Measurements from ENCODE around the gene ACADM. TPM values are rescaled to one million over a fixed set of nuclear protein-coding genes. Genes with fewer than 3 reads are reported as not detected.
"Not testable (repeated sequence)": the region's sequence is repeated elsewhere in the genome, so short reads cannot be mapped to it uniquely, and the experiment has no call there.

The ACADM gene
- total RNA-seq, 2 donors from 2014 or later: 33.4 to 38.1 TPM

DNA sequence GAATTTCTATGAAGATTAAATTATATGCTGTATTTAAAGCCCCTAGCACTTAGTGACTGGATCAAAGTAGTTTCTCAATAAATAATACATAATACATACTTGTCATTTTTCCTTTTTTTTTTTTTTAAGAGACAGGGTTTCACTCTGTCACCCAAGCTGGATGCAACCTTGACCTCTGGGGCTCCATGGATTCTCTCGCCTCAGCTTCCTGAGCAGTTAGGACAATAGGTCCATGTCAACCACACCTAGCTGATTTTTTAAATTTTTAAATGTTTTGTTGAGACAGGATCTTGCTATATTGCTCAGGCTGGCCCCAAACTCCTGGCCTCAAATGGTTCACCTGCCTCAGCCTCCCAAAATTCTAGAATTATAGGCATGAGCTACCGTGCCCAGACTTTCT lies 5.9 kb downstream of the ACADM start:
- intact Hi-C loops (cut with DNase I): no loop called here
- DNase-seq (ENCODE audit: low spot score): no peak

DNA sequence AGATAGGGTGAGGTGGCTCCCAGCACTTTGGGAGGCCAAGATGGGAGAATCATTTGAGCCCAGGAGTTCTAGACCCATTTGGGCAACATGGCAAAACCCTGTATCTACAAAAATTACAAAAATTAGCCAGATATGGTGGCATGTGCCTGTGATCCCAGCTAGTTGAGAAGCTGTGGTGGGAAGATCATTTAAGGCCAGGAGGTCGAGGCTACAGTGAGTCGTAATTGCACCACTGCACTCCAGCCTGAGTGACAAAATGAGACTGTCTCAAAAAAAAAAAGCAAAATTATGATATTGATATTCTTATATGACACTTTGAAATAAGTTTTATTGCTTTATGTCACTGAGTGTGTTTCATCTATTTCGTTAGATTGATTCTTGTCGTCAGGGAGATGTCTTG lies 7.4 kb downstream of the ACADM start:
- intact Hi-C loops (cut with DNase I): no loop called here
- no peak for DNase-seq (ENCODE audit: low spot score)

DNA sequence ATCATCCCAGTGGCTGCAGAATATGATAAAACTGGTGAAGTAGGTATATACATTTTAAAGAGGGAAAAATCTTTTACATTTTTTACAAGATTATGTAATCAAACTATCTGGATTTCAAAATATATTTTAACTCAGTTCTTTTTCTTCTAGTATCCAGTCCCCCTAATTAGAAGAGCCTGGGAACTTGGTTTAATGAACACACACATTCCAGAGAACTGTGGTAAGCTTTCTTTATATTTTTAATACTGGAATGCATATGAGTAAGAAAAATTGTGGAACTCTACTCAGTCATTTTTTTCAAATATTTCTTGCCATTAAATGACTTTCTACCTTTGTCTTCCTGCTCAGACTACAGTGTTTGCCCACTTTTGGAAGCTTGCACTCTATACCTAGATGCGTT lies 8.2 kb downstream of the ACADM start:
- intact Hi-C loops (cut with DNase I): no loop called here

DNA sequence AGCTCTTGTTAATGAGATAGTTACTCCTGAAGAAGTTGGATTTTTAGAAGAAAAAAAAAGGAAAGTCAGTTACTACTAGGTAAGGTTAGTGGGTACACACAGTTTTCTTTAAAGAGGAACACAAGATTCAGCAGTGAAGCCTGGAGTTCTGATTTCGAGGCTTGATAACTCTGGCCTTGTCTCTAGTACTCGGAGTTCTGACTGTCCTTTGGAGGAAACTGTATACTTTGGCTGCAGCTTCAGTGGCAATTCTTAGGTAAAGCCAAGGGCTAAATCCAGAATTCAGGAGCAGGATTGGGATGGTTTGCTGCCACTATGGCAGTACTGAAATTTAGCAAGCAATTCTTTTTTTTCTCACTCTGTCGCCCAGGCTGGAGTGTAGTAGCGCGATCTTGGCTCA lies 9.2 kb downstream of the ACADM start:
- intact Hi-C loops (cut with DNase I): no loop called here
- DNase-seq (ENCODE audit: low spot score): no peak

More for the DNA sequence above, 8.2 kb downstream of the ACADM start:
- DNase-seq (ENCODE audit: low spot score): no peak

DNA sequence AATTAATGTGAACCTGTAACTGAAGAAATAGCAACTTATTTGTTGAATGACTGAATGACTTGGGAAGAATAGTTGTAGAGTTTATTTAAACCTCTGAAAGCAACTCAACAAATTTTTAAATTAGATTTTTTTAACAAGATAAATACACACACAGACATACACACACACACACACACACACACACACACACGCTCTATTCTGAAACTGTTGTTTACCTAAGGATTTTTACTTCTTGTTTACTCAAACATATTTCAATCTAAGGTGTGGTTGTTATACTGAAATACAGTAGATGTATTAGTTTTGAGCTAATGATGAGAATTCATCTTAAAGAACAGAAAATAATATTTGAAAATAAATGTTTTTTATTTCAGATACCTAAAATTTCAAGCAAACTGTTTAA lies 11.5 kb downstream of the ACADM start:
- intact Hi-C loops (cut with DNase I): loop anchor here in 1 of 2 donors (5.0 kb wide), 1 partner anchor 686 kb away; no protein-coding TSS in a partner anchor
- DNase-seq (ENCODE audit: low spot score): no peak

DNA sequence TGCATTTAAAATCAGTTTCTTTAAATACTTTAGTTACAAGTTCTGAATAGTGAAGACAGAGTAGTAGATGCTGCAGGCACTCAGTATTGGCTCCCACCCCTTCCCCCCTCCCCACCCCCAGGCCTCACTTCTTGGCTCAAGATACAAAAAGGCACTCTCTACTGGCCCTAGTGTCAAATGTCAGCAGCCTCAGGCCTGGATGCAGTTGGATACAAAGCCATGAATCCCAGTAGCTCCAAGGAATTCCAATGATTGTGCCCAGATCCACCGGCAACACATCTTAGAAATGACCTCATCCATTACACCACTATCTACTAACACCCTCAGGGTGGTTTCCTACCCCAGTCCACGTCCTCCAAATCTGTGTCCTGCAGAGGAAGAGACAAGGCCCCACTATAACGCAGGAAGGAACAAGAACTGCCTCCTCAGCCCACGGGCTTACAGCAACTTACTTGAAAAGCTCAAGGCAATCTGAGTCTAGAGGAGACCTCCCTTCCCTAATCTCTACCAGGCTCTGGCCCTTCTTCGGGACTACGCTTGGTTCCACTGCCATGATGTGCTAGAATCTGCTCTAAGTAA lies 17.6 kb downstream of the ACADM start:
- intact Hi-C loops (cut with DNase I): no loop called here
- DNase-seq (ENCODE audit: low spot score): no peak

DNA sequence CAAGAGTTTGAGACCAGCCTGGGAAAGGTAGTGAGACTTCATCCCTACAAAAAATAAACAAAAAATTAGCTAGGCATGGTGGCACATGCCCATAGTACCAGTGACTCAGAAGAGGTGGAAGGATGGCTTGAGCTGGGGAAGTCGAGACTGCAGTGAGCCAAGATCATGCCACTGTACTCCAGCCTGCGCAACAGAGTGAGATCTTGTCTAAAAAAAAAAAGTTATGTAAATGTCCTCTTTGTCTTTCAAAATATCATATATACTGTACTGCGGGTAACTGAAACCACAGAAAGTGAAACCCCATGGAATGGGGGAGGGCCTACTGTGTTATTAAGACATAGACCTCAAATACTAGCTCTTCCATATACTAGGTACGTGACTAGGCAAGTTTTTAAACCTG lies 20.8 kb downstream of the ACADM start:
- intact Hi-C loops (cut with DNase I): no loop called here
- no peak for DNase-seq (ENCODE audit: low spot score)

DNA sequence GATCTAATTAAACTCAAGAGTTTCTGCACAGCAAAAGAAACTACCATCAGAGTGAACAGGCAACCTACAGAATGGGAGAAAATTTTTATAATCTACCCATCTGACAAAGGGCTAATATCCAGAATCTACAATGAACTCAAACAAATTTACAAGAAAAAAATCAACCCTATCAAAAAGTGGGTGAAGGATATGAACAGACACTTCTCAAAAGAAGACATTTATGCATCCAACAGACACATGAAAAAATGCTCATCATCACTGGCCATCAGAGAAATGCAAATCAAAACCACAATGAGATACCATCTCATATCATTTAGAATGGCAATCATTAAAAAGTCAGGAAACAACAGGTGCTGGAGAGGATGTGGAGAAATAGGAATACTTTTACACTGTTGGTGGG lies 32.7 kb downstream of the ACADM start:
- intact Hi-C loops (cut with DNase I); DNase-seq (ENCODE audit: low spot score): not testable (repeated sequence)

DNA sequence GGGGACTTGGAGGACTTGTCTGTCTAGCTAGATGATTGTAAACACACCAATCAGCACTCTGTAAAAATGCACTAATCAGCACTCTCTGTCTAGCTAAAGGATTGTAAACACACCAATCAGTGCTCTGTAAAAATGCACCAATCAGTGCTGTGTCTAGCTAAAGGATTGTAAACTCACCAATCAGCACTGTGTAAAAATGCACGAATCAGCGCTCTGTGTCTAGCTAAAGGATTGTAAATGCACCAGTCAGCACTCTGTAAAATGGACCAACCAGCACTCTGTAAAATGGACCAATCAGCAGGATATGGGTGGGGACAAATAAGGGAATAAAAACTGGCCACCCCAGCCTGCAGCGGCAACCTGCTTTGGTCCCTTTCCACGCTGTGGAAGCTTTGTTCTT lies 34.0 kb downstream of the ACADM start:
- intact Hi-C loops (cut with DNase I); DNase-seq (ENCODE audit: low spot score): not testable (repeated sequence)

DNA sequence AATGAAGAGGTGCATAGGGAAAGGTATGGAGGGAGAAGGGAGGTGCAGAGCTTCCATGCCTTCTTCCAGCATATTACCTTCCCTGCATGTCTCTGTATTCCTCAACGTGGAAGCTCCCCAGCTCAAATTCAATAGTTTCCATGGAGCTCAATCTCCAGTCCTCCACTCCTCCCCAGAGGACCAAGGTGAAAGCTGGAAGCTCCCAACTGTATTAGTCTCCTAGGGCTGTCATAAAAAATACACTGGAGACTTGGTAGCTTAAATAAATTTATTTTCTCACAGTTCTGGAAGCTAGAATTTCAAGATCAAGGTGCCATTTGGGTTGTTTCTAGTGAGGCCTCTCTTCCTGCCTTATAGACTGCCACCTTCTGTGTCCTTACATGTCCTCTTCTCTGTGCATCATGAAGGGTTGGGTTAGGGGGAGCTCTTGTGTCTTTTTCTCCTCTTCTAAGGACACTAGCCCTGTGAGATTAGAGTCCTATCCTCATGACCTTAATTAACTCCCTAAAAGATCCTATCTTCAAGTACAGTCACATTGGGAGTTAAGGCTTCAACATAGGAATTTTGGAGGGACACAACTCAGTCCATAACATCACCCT lies 39.6 kb downstream of the ACADM start:
- intact Hi-C loops (cut with DNase I): no loop called here
- no peak for DNase-seq (ENCODE audit: low spot score)

DNA sequence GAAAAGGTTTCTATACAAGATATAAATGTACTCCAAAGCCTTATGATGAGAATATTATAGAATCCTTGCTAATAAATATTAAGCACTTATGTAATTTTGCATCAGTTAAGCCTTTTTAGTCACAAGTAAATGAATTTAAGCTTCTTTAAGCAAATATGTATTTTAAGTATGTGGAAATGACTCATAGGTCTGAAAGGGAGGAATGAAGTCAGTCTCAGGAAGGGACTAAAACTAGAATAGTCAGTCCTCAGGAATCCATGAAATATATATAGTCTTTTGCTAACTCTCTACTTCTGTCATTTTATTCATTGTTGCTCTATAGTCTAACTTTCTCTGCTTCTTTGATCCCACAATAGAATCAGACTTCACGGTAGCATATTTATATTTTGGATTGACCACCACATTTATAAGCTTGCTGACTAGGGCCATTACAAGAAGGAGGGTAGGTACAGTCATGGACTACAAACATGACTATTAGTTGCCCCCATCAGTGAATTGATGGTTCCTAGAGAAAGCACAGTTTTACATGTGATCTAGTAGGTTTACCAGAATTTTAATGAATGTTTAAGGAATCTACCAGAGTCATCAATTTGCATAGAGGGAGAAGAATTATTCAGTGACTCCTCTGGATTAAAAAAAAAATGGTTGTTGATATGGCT lies 41.3 kb downstream of the ACADM start:
- DNase-seq (ENCODE audit: low spot score): no peak
- intact Hi-C loops (cut with DNase I): no loop called here

DNA sequence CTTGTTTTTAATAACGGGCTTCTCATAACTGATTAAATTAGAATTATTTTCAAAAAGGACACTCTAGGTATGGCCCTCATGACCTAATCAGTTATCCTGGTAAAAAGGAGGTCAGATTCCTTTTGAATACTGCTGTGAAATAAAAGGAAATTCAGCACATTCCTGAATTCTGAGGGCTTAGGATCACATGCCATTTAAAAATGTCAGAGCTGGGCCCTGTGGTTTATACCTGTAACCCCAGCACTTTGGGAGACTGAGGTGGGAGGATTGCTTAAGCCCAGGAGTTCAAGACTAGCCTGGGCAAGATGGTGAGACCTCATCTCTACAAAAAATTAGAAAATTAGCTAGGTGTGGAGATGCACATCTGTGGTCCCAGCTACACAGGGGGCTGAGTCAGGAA lies 43.5 kb downstream of the ACADM start:
- intact Hi-C loops (cut with DNase I): no loop called here

DNA sequence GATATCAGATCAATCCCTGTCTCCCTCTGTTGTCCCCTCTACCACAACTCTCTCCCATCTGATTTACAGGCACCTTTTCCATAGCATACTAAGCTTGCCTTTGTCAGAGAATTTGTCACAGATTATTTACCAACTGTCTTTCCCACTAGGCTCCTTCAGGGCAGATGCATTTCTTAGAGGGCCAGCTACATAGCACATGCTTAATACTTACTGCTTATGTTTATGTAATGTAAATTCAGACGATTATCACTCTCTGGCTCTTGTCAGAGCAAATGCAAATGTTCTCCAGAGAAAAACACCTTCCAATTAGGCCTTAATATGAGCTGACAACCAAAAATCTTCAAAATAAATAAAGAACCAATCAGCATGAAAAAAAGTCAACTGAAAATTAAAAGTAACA lies 46.3 kb downstream of the ACADM start:
- DNase-seq (ENCODE audit: low spot score): no peak
- intact Hi-C loops (cut with DNase I): loop anchor here in 1 of 2 donors (10.0 kb wide), 1 partner anchor 46 kb away; the partner anchor contains the start of gene ACADM

More for the DNA sequence above, 43.5 kb downstream of the ACADM start:
- DNase-seq (ENCODE audit: low spot score): no peak

DNA sequence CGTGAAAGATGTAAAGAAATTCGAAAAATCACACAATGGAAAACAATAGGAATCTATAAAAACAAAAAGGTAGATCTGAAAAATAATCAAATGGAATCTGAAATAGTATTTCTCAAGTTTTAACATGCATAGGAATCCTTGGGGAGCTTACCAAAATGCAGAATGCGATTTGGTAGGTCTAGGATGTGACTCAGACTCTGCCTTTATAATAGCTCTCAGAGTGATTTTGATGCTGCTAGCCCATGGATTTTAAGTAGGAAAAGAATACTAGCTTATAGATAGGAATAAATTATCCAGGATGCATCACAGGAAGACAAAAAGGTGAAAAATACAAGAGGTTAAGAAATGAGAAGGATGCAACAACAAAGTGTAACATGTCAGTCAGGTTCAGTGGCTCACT lies 47.5 kb downstream of the ACADM start:
- no peak for DNase-seq (ENCODE audit: low spot score)
- intact Hi-C loops (cut with DNase I): loop anchor here in 1 of 2 donors (10.0 kb wide), 1 partner anchor 47 kb away; the partner anchor contains the start of gene ACADM

DNA sequence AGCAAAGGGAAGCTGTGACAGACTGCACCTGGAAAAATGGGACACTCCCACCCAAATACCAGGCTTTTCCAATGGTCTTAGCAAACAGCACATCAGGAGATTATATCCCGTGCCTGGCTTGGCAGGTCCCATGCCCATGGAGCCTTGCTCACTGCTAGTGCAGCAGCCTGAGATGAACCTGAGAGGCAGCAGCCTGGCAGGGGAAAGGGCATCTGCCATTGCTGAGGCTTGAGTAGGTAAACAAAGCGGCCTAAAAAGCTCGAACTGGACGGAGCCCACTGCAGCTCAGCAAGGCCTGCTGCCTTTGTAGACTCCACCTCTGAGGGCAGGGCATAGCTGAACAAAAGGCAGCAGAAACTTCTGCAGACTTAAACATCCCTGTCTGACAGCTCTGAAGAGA lies 53.3 kb downstream of the ACADM start:
- intact Hi-C loops (cut with DNase I): loop anchor here in 1 of 2 donors (10.0 kb wide), 1 partner anchor 53 kb away; the partner anchor contains the start of gene ACADM
- DNase-seq (ENCODE audit: low spot score): not testable (repeated sequence)

DNA sequence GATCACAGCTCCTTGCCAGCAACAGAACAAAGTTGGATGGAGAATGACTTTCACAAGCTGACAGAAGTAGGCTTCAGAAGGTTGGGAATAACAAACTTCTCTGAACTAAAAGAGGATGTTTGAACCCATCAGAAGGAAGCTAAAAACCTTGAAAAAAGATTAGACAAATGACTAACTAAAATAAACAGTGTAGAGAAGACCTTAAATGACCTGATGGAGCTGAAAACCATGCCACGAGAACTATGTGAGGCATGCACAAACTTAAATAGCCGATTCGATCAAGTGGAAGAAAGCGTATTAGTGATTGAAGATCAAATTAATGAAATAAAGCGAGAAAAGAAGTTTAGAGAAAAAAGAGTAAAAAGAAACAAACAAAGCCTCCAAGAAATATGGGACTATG lies 54.2 kb downstream of the ACADM start:
- not testable (repeated sequence) for DNase-seq (ENCODE audit: low spot score)
- intact Hi-C loops (cut with DNase I): loop anchor here in 1 of 2 donors (10.0 kb wide), 1 partner anchor 54 kb away; the partner anchor contains the start of gene ACADM

DNA sequence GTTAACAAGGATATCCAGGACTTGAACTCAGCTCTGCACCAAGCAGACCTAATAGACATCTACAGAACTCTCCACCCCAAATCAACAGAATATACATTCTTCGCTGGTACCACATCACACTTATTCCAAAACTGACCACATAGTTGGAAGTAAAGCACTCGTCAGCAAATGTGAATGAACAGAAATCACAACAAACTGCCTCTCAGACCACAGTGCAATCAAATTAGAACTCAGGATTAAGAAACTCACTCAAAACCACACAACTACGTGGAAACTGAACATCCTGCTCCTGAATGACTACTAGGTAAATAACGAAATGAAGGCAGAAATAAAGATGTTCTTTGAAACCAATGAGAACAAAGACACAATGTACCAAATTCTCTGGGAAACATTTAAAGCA lies 55.7 kb downstream of the ACADM start:
- DNase-seq (ENCODE audit: low spot score); intact Hi-C loops (cut with DNase I): not testable (repeated sequence)

DNA sequence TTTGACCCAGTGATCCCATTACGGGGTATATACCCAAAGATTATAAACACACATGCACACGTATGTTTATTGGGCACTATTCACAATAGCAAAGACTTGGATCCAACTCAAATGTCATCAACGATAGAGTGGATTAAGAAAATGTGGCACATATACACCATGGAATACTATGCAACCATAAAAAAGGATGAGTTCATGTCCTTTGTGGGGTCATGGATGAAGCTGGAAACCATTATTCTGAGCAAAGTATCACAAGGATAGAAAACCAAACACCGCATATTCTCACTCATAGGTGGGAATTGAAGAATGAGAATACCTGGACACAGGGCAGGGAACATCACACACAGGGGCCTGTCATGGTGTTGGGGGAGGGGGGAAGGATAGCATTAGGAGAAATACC lies 59.4 kb downstream of the ACADM start:
- DNase-seq (ENCODE audit: low spot score); intact Hi-C loops (cut with DNase I): not testable (repeated sequence)

DNA sequence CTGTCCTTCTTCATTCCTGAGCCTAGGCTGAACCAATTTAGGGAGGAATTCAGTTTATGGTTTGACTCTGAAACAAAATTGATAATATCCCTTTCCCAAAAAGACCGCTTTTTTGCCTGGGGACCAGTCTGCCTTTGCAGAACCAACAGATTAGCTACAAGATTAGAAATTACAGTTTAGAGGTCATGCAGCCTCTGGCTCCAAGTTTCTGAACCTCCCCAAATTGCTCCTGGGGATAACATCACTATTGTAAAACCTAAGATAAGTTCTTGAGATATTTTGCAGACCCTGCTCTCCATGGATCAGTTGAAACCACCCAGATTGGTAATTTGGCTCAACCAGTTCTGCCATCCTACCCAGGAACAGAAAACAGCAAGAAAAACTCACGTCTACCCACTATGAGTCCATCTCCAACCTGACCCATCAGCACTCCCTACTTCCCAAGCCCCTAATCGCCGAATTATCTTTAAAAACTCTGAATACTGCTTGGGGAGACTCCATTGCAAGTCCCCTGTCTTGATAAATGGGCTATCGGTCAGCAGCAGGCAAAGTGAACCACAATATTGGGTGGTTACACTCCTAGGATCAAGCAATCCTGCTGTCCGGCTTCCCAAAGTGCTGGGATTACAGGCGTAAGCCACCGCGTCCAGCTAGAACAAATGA lies 60.9 kb downstream of the ACADM start:
- intact Hi-C loops (cut with DNase I): no loop called here
- DNase-seq (ENCODE audit: low spot score): no peak
